Naive thymus-derived CD4-positive, alpha-beta T cell (primary cell): ENCODE results near the gene LRTM1. TPM values are rescaled to one million over a fixed set of nuclear protein-coding genes. Genes with fewer than 3 reads are reported as not detected.

Source experiments
- ATAC-seq: fragments of 150-1000 bp; cut with Tn5 transposase; 2 replicates; pipeline ENCODE4 v1.10.0; 2021; ENCODE audit warnings: mild to moderate bottlenecking, moderate library complexity
- CTCF ChIA-PET: fragments of 350-600 bp; sonication (Branson Sonifier 250); formaldehyde crosslinking; loops from one replicate; lab custom pipeline; 2021; ENCODE audit warnings: antibody characterized with exemption; lab: Charles Lee
- POLR2A ChIA-PET: fragments of 350-600 bp; sonication (Branson Sonifier 250); formaldehyde crosslinking; loops from one replicate; lab custom pipeline; 2021; ENCODE audit warnings: antibody characterized with exemption, inconsistent platforms; lab: Charles Lee
- DNase-seq, 9 donors: peaks; one replicate each; pipeline versions ENCODE4 v3.0.0 to v3.0.0-alpha.2; 2020 to 2022; ENCODE audit warnings: mixed read lengths in 1 of 9
- H3K27ac ChIP-seq: one replicate; pipeline ENCODE4 v1.7.0; 2013; ENCODE audit warnings: mild to moderate bottlenecking, low read depth, low read length, moderate library complexity
- H3K27me3 ChIP-seq, 2 donors: one replicate each; pipeline ENCODE4 v1.7.0; 2013; ENCODE audit warnings: low read length in 2 of 2, mild to moderate bottlenecking in 2 of 2, moderate library complexity in 2 of 2; ENCODE audit not compliant: control insufficient read depth in 2 of 2, insufficient read depth in 2 of 2
- H3K36me3 ChIP-seq, 3 experiments: 1 replicate in 2 of 3; 2 replicates in 1 of 3; pipeline ENCODE4 v1.7.0; 2013; ENCODE audit warnings: low read length in 3 of 3, mild to moderate bottlenecking in 3 of 3, moderate library complexity in 1 of 3; ENCODE audit not compliant: insufficient read depth in 3 of 3, control insufficient read depth in 2 of 3
- H3K4me1 ChIP-seq, 2 donors: one replicate each; pipeline ENCODE4 v1.7.0; 2013; ENCODE audit warnings: low read length in 2 of 2, mild to moderate bottlenecking in 2 of 2, moderate library complexity in 1 of 2; ENCODE audit not compliant: control insufficient read depth in 2 of 2, insufficient read depth in 2 of 2
- H3K4me3 ChIP-seq: 2 replicates; pipeline ENCODE4 v1.7.0; 2013; ENCODE audit warnings: mild to moderate bottlenecking, low read length
- H3K9me3 ChIP-seq, 3 experiments: 1 replicate in 2 of 3; 2 replicates in 1 of 3; pipeline ENCODE4 v1.7.0; 2013; ENCODE audit warnings: low read length in 3 of 3; ENCODE audit not compliant: control insufficient read depth in 2 of 3
- H3K27ac Mint-ChIP-seq, 9 donors: one replicate each; pipeline ENCODE4 v1.8.0; 2020 to 2022; ENCODE audit warnings: mixed read lengths in 9 of 9, mild to moderate bottlenecking in 8 of 9, moderate library complexity in 5 of 9, inconsistent platforms in 2 of 9
- H3K27me3 Mint-ChIP-seq, 5 donors: one replicate each; pipeline ENCODE4 v1.8.0; 2021 to 2022; ENCODE audit warnings: mixed read lengths in 5 of 5, mild to moderate bottlenecking in 1 of 5
- H3K36me3 Mint-ChIP-seq, 5 donors: one replicate each; pipeline ENCODE4 v1.8.0; 2020 to 2022; ENCODE audit warnings: mixed read lengths in 5 of 5, mild to moderate bottlenecking in 3 of 5, inconsistent platforms in 1 of 5
- H3K4me1 Mint-ChIP-seq, 7 donors: one replicate each; pipeline ENCODE4 v1.8.0; 2020 to 2022; ENCODE audit warnings: mixed read lengths in 7 of 7, mild to moderate bottlenecking in 3 of 7, inconsistent platforms in 1 of 7
- H3K4me3 Mint-ChIP-seq, 10 donors: one replicate each; pipeline ENCODE4 v1.8.0; 2020 to 2022; ENCODE audit warnings: mild to moderate bottlenecking in 10 of 10, mixed read lengths in 10 of 10, moderate library complexity in 6 of 10, inconsistent platforms in 2 of 10
- H3K9me3 Mint-ChIP-seq, 11 donors: one replicate each; pipeline ENCODE4 v1.8.0; 2020 to 2022; ENCODE audit warnings: mixed read lengths in 11 of 11, mild to moderate bottlenecking in 4 of 11, inconsistent platforms in 1 of 11, moderate library complexity in 1 of 11
- intact Hi-C, 2 donors: fragments of 100-400 bp; cut with micrococcal nuclease; formaldehyde crosslinking; loops; one replicate each; pipeline ENCODE4 v1.15.1; 2023
- polyA plus RNA-seq, 2 donors: library from polyadenylated mRNA; unstranded; fragments of 300-500 nt; fragmentation: Illumina TruSeq; gene quantifications; one replicate each; pipeline ENCODE4 v1.2.3, GENCODE V29; 2021
- total RNA-seq, 6 experiments: library from RNA in 5 of 6; stranded (reverse) in 5 of 6; gene quantifications; 1 replicate in 5 of 6; 2 replicates in 1 of 6; pipeline ENCODE4 v1.2.3 and lab custom pipeline; 2021 to 2026

The LRTM1 gene
- total and polyA plus RNA-seq, 7 experiments from 2014 or later, result not detected

GRCh38 chr3:54915181-54915580, 12.7 kb downstream of the LRTM1 start:
- Histone ChIP-seq H3K4me3 (no peak overlapping the region), H3K27ac (no peak overlapping the region), H3K36me3 (no peaks in the 10 kb centered on the region), H3K4me1 (no peaks in the 10 kb centered on the region), H3K27me3 (no peaks in the 10 kb centered on the region), H3K9me3 (no peaks in the 10 kb centered on the region)
- peak overlapping the region in 1 of 9 donors; percentile 32 for H3K27ac Mint-ChIP-seq
- DNase-seq, result no peak
- no peaks in the 10 kb centered on the region for H3K27me3 Mint-ChIP-seq
- no peaks in the 10 kb centered on the region for H3K36me3 Mint-ChIP-seq
- peaks cover 0 to 5% (median 0%) of the 10 kb centered on the region in 7 donors for H3K4me1 Mint-ChIP-seq
- intact Hi-C loops, result no loop called here
- no peak for ATAC-seq
- POLR2A ChIA-PET, result interaction anchor here (0.6 kb wide), 1 partner anchor 55 kb away, joined by 3 read pairs; no protein-coding TSS in a partner anchor
- peaks cover 0 to 19% (median 4%) of the 10 kb centered on the region in 11 donors for H3K9me3 Mint-ChIP-seq
- CTCF ChIA-PET, result interaction anchor here (0.6 kb wide), 1 partner anchor 265 kb away, joined by 3 read pairs; no protein-coding TSS in a partner anchor
- H3K4me3 Mint-ChIP-seq, result no peak overlapping the region

- H3K27me3 ChIP-seq, result no peaks in the 10 kb centered on the region
- CTCF ChIA-PET, result no interaction called here
- Mint-ChIP-seq H3K27ac (no peak overlapping the region), H3K4me3 (no peak overlapping the region), H3K4me1 (peaks cover 0 to 5% (median 0%) of the 10 kb centered on the region in 7 donors), H3K36me3 (no peaks in the 10 kb centered on the region), H3K9me3 (peaks cover 0 to 19% (median 4%) of the 10 kb centered on the region in 11 donors), H3K27me3 (no peaks in the 10 kb centered on the region)
- H3K27ac ChIP-seq, result no peak overlapping the region
- POLR2A ChIA-PET, result no interaction called here
- no peak overlapping the region for H3K4me3 ChIP-seq
- DNase-seq, result no peak
- H3K9me3 ChIP-seq, result no peaks in the 10 kb centered on the region
- ATAC-seq, result no peak
- H3K4me1 ChIP-seq, result no peaks in the 10 kb centered on the region
- intact Hi-C loops, result no loop called here
- no peaks in the 10 kb centered on the region for H3K36me3 ChIP-seq
Measured at GRCh38 chr3:54914180-54914579, 13.7 kb downstream of the LRTM1 start.

- Mint-ChIP-seq H3K4me3 (no peak overlapping the region), H3K9me3 (peaks cover 0 to 14% (median 9%) of the 10 kb centered on the region in 11 donors), H3K4me1 (peaks cover 0 to 5% (median 0%) of the 10 kb centered on the region in 7 donors), H3K27me3 (peaks cover 0 to 3% (median 0%) of the 10 kb centered on the region in 5 donors), H3K27ac (no peak overlapping the region), H3K36me3 (no peaks in the 10 kb centered on the region)
- Histone ChIP-seq H3K4me3 (no peak overlapping the region), H3K27me3 (no peaks in the 10 kb centered on the region), H3K4me1 (no peaks in the 10 kb centered on the region), H3K9me3 (no peaks in the 10 kb centered on the region), H3K36me3 (no peaks in the 10 kb centered on the region), H3K27ac (no peak overlapping the region)
- ChIA-PET CTCF (no interaction called here), POLR2A (no interaction called here)
- intact Hi-C loops, result no loop called here
- ATAC-seq (no peak), DNase-seq (no peak)
Measured at GRCh38 chr3:54909191-54909590, 18.7 kb downstream of the LRTM1 start.

GRCh38 chr3:54906763-54907162, 21.1 kb downstream of the LRTM1 start:
- Histone ChIP-seq H3K27ac (no peak overlapping the region), H3K4me1 (no peaks in the 10 kb centered on the region), H3K36me3 (no peaks in the 10 kb centered on the region), H3K4me3 (no peak overlapping the region), H3K9me3 (no peaks in the 10 kb centered on the region), H3K27me3 (no peaks in the 10 kb centered on the region)
- H3K4me1 Mint-ChIP-seq, result peaks cover 0 to 2% (median 0%) of the 10 kb centered on the region in 7 donors
- H3K4me3 Mint-ChIP-seq, result no peak overlapping the region
- H3K27me3 Mint-ChIP-seq, result peaks cover 0 to 6% (median 0%) of the 10 kb centered on the region in 5 donors
- peaks cover 0 to 12% (median 5%) of the 10 kb centered on the region in 11 donors for H3K9me3 Mint-ChIP-seq
- ChIA-PET CTCF (no interaction called here), POLR2A (no interaction called here)
- DNase-seq (no peak), ATAC-seq (no peak)
- no peaks in the 10 kb centered on the region for H3K36me3 Mint-ChIP-seq
- intact Hi-C loops, result no loop called here
- no peak overlapping the region for H3K27ac Mint-ChIP-seq

DNA sequence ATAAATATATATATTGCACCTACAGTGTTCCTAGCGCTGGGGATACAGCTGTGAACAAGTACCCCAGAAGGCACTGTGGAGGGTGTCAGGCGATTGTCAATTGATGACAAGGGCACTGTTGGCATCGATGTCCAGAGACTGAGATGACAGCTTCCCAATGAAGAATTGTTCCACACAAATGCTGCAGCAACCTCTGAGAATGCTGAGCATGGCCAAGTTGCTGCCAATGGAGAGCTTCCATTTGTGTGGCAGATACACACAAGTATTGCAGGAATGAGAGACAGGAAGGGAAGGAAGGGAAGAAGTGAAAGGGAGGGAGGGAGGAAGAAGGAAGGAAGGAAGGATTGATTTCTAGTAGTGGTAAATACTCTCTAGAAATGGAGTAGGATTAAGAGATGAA, 21.9 kb downstream of the LRTM1 start:
- Histone ChIP-seq H3K27me3 (no peaks in the 10 kb centered on the region), H3K36me3 (no peaks in the 10 kb centered on the region), H3K4me1 (no peaks in the 10 kb centered on the region), H3K27ac (no peak overlapping the region), H3K9me3 (no peaks in the 10 kb centered on the region), H3K4me3 (no peak overlapping the region)
- CTCF ChIA-PET, result no interaction called here
- POLR2A ChIA-PET, result no interaction called here
- Mint-ChIP-seq H3K9me3 (peaks cover 0 to 8% (median 0%) of the 10 kb centered on the region in 11 donors), H3K36me3 (no peaks in the 10 kb centered on the region), H3K4me1 (peaks cover 0 to 2% (median 0%) of the 10 kb centered on the region in 7 donors), H3K4me3 (no peak overlapping the region), H3K27me3 (peaks cover 0 to 6% (median 0%) of the 10 kb centered on the region in 5 donors), H3K27ac (no peak overlapping the region)
- intact Hi-C loops, result no loop called here
- no peak for ATAC-seq
- no peak for DNase-seq

GRCh38 chr3:54905261-54905888, 22.5 kb downstream of the LRTM1 start:
- ATAC-seq, result no peak
- Histone ChIP-seq H3K4me1 (no peaks in the 10 kb centered on the region), H3K27me3 (no peaks in the 10 kb centered on the region), H3K27ac (no peak overlapping the region), H3K36me3 (no peaks in the 10 kb centered on the region), H3K4me3 (no peak overlapping the region), H3K9me3 (no peaks in the 10 kb centered on the region)
- intact Hi-C loops, result no loop called here
- Mint-ChIP-seq H3K36me3 (no peaks in the 10 kb centered on the region), H3K9me3 (peaks cover 0 to 8% (median 0%) of the 10 kb centered on the region in 11 donors), H3K27me3 (peaks cover 0 to 6% (median 0%) of the 10 kb centered on the region in 5 donors), H3K27ac (no peak overlapping the region), H3K4me1 (peaks cover 0 to 2% (median 0%) of the 10 kb centered on the region in 7 donors), H3K4me3 (no peak overlapping the region)
- DNase-seq, result no peak
- POLR2A ChIA-PET, result no interaction called here
- CTCF ChIA-PET, result no interaction called here
